ENCODE results near the gene SEMA6A.

DNA sequence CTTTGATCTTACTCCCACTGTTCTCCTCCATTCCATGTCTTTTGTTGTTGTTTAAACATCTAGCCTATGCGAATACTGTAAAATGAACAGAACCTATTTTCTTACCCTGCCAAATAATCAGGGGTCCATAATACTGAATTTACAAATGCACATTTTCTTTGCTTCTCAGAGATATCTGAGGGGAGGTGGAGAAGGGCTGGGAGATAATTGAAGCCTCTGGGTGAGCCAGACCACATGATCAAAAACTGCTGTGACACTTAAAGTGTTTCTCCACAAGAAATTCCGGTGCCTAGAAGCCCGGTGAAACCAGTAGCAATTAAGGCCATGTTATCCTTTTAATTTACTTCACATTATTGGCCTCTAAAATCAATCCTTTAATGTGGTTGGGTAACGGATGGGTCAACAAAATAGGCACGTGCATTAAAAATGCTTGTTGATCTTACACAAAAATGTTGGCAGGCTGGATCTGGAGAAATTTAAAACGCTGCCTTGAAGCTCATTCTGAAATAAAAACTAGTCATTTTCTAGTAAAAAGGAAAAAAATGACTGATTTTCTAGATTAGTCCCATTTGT is 10.8 kb downstream of the SEMA6A start:
- TF ChIP-seq POLR2A (IDR thresholded peaks at IDR 0.05; ENCODE audit: low read length) (no peak), GATA1 (IDR thresholded peaks at IDR 0.05; ENCODE audit: low read depth, low read length) (no peak)
